ENCODE results near the gene DIP2B.
"Not testable (repeated sequence)": the region's sequence is repeated elsewhere in the genome, so short reads cannot be mapped to it uniquely, and the experiment has no call there.

Gene DIP2B

GRCh38 chr12:50519353-50519752, 14.6 kb downstream of the DIP2B start:
- DNase-seq = no peak

GRCh38 chr12:50520416-50521207, 15.8 kb downstream of the DIP2B start:
- DNase-seq = no peak

DNA sequence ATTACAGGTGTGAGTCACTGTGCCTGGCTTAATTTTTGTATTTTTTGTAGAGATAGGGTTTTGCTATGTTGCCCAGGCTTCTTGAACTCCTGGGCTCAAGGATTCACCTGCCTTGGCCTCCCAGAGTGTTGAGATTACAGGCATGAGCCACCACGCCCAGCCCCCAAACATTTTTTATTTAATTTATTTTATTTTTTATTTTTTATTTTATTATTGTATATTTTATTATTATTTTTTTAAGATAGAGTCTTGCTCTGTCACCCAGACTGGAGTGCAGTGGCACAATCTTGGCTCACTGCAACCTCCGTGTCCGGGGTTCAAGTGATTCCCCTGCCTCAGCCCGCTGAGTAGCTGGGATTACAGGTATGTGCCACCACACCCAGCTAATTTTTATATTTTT, 17.0 kb downstream of the DIP2B start:
- DNase-seq = not testable (repeated sequence)

- no peak for DNase-seq
Measured at GRCh38 chr12:50523772-50524171, 19.0 kb downstream of the DIP2B start.

- no peak for DNase-seq
Measured at GRCh38 chr12:50524621-50525020, 19.8 kb downstream of the DIP2B start.

- no peak for DNase-seq
Measured at GRCh38 chr12:50525422-50525821, 20.6 kb downstream of the DIP2B start.

DNA sequence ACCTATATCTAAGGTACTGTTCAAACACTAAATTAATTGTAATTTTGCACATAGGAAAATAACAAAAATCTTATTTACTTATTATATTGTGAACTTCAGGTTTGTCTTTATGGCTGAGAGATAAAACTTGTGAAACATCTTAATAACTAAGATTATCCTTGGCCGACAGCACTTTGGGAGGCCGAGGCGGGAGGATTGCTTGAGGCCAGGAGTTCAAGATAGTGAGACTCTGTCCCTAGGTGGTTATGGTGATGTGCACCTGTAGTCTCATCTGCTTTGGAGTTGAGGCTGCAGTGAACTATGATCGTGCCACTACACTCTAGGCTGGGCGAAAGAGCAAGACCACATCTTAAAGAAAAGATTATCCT, 22.6 kb downstream of the DIP2B start:
- no peak for DNase-seq

- no peak for DNase-seq
Measured at GRCh38 chr12:50528800-50529199, 24.0 kb downstream of the DIP2B start.

GRCh38 chr12:50529345-50529744, 24.6 kb downstream of the DIP2B start:
- no peak for DNase-seq

DNA sequence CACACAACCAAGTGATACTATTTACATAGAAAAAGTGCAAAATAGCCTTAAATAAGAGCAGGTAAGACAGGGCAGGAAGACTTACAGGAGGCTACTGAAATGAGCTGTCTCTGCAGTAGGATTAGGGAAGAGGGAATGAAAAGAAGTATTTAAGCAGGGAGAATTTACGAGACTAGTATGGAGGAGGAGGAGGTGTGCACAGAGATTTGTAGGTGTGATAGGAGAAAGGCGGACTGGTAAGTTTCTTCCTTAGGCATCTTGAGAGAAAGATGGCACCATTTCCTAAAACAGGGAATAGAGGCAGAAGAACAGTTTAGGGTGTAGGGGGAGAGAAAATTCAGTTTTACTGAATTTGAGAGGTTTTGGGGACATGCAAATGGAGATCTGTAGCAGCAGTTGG, 25.7 kb downstream of the DIP2B start:
- DNase-seq = no peak

- DNase-seq = no peak
Measured at GRCh38 chr12:50533203-50533584, 28.4 kb downstream of the DIP2B start.

- no peak for DNase-seq
Measured at GRCh38 chr12:50533971-50534370, 29.2 kb downstream of the DIP2B start.

DNA sequence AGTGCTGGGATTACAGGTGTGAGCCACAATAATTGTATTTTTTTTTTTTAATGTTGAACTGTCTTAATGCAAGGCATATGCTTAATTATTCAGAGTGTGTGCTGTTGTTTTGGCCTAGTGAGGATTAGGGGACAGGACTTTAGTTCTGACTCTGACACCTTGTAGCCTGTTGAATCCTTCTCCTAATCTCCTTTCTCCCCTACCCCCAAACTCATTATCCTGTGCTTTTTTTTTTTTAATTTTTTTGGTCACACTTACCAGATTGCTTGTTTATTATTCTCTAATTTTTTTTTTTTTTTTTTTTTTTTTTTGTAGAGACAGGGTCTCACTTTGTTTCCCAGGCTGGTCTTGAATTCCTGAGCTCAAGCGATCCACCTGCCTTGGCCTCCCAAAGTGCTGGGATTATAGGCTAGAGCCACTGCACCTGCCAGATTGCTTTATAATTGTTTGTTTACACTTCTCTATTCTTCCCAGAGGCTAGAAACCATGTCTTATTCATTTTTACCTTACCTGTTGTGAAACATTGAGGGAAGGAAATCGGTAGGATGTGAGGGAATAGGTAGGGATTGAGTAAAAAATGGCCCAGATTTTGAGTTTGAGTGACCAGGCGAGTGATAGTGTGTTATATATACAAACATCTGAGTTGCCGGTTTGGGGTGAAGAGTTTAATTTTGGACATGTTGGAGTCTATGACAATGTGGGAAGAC, 32.2 kb downstream of the DIP2B start:
- DNase-seq = no peak

DNA sequence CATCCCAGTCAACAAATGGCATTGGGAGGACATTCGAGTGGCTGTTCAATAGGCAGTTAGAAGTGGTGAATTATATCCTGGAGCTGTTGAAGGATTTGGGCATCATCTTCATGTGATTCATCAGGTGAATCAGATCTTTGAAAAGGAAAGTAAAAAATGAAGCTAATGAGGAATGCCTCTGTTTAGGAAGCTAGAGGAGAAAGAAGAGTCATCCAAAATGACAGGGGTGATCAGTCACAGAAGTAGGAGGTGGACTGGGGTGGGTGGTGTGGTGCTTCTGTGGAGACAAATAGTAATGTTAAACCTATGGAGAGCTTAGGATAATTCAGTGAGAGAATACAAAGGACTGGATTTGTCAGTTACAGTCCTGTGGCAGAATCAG, 32.7 kb downstream of the DIP2B start:
- no peak for DNase-seq

- DNase-seq = no peak
Measured at GRCh38 chr12:50538182-50538581, 33.4 kb downstream of the DIP2B start.

DNA sequence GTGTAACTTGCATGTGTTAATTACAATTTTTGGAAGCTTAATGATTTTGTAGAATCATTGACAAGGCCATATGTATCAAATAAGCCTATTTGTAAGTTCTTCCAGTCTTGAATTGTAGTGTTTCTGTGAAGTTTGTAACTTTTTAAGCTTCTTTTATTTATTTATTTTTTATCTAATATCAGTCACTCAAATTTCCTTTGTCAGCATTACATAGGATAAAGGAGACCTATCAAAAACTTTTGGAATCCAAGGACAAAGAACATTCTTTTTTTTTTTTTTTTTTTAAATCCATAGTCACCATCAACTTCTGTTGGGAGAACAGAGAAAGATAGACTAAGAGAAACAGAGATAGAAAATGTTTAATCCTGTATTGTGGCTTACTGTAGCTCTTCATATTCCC, 36.4 kb downstream of the DIP2B start:
- DNase-seq = no peak

- DNase-seq = no peak
Measured at GRCh38 chr12:50542448-50542847, 37.7 kb downstream of the DIP2B start.

GRCh38 chr12:50543188-50543587, 38.4 kb downstream of the DIP2B start:
- DNase-seq = not testable (repeated sequence)

GRCh38 chr12:50545213-50545612, 40.4 kb downstream of the DIP2B start:
- DNase-seq = no peak

DNA sequence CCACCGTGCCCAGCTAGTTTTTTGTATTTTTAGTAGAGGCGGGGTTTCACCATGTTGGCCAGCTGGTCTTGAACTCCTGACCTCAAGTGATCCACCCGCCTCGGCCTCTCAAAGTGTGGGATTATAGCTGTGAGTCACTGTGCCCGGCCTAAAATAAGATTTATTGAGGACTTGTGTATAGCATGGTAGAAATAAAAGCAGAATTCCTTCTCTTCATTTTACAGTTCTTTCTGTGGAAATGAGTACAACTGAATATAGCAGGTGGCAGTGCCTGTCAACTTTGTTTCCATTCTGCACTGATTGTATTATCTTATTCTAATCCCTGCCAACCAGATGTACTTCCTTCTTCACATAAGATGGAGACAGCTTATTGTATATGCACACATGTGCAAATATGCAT, 41.0 kb downstream of the DIP2B start:
- no peak for DNase-seq

DNA sequence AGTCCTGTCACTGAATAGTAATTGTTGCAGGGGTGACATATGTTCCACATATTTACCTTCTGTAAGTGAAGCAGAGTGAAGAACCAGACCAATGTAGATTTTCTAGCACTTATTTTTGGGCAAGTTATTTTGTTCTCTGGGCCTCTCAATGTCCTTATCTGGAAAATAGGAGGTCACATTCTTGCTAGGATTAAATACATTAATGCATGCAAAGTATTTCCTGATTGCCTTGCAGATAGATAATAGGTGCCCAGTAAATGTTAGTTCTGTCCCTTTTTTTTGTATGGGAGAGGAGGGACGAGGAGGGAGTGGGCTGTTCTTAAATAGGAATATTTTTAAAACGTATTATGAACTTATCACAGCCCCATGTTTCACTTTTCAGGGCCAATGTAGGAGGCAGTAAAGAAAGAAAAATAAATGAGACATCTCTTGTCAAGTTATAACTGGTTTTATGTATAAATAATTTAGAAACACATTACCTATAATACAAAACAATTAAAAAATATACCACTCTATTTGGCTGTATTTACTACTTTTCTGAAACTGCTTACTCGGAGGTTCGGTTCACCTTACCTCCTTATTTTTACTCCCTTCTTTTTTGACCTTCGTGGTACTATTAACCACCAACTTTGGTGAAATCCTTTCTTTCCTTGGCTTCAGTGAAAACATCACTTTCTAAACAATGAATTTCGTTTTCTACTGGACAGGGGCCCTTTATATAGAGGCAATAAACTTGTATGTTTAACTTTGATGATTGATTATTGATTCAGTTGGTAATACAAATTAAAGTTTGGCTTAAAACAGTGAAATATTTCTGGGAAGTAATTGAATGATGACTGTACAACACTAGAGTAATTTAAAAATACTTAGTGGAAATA, 41.9 kb downstream of the DIP2B start:
- DNase-seq = no peak

- no peak for DNase-seq
Measured at GRCh38 chr12:50547742-50548141, 43.0 kb downstream of the DIP2B start.

GRCh38 chr12:50549885-50550284, 45.1 kb downstream of the DIP2B start:
- no peak for DNase-seq

Data from NCI-H510A (cell line).